Measurements from ENCODE around the gene MRO. TPM values are rescaled to one million over a fixed set of nuclear protein-coding genes. Genes with fewer than 3 reads are reported as not detected.

The MRO gene
- total and polyA plus RNA-seq, 2 of the 4 experiments (the other 2 are of a cell fraction), result not detected

DNA sequence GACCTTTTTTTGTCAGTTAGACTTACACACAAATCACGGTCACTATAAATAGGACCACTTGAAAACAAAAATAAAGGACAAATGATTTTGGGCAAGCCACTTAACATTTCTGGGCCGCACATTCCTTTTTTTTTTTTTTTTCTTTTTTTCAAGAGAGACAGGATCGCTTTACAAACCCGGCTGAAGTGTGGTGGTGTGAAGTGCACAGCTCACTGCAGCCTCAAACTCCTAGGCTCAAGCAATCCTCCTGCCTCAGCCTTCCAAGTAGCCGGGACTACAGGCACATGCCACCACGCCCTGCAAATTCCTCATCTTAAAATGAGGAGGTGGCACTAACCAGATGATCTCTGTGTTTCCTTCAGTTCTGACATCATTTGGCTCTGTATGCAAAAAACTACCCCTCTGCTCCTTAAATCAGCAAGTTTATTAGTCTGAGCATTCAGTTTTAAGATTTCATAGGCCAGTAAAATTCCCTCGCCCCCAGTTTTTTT lies 28.3 kb upstream of the MRO start:
- no peaks in the 10 kb centered on the region for H3K9me1 ChIP-seq (ENCODE audit: insufficient read depth, low read length)
- no peak overlapping the region for H4K8ac ChIP-seq (ENCODE audit: low read depth in 2 of 2, low read length in 2 of 2)
- H3K9ac ChIP-seq (ENCODE audit: low read depth, low read length), result no peak overlapping the region
- no TSS peak for BruUV-seq (replicated peaks)
- no peak overlapping the region for H3K4me3 ChIP-seq (ENCODE audit: insufficient read depth, low read depth, low read length)
- in situ Hi-C loops (cut with MboI; ENCODE audit: low sequenced_read_pairs), result no loop called here
- dilution Hi-C loops (cut with HindIII; ENCODE audit: low sequenced_read_pairs, unreplicated experiment), result no loop called here
- no peaks in the 10 kb centered on the region; the same call in 1 of the 2 replicates for H3K27me3 ChIP-seq (ENCODE audit: control insufficient read depth, insufficient read depth, low read length)
- H4K91ac ChIP-seq (ENCODE audit: insufficient read depth, low read depth, low read length), result no peak overlapping the region
- H3K23ac ChIP-seq (ENCODE audit: low read depth, low read length), result no peak overlapping the region
- H3K36me3 ChIP-seq (ENCODE audit: control insufficient read depth, insufficient read depth, low read length), result no peaks in the 10 kb centered on the region
- H4K5ac ChIP-seq (ENCODE audit: low read depth, low read length), result no peak overlapping the region
- no peaks in the 10 kb centered on the region for H4K20me1 ChIP-seq (ENCODE audit: insufficient read depth, low read length)
- no peak for ATAC-seq (ENCODE audit: low read depth)
- H2AK9ac ChIP-seq (replicated peaks; ENCODE audit: low read depth, low read length, poor library complexity), result no peak overlapping the region
- no peaks in the 10 kb centered on the region for H3K4me1 ChIP-seq (ENCODE audit: control insufficient read depth, insufficient read depth, low read length)
- H3K4ac ChIP-seq (ENCODE audit: low read depth, low read length), result no peak overlapping the region
- no peak overlapping the region for H2BK15ac ChIP-seq (ENCODE audit: low read depth, low read length)
- intact Hi-C loops (cut with micrococcal nuclease), result no loop called here
- no peak overlapping the region for H2BK20ac ChIP-seq (ENCODE audit: low read depth, low read length)
- no peak overlapping the region for H3K56ac ChIP-seq (ENCODE audit: extremely low read depth, insufficient read depth, low read length)
- H3K79me1 ChIP-seq (ENCODE audit: low read depth in 1 of 2, low read length in 2 of 2), result no peaks in the 10 kb centered on the region
- ChIA-PET POLR2A (ENCODE audit: unreplicated experiment) (no interaction called here), CTCF (no interaction called here)
- no peak overlapping the region for H3K14ac ChIP-seq (replicated peaks; ENCODE audit: low read depth, low read length)
- H3K9me3 ChIP-seq (ENCODE audit: control insufficient read depth, insufficient read depth, low read length), result no peaks in the 10 kb centered on the region
- H2BK120ac ChIP-seq (ENCODE audit: low read depth, low read length), result no peak overlapping the region
- no CpG with 5 or more reads among the region's 7 CpGs for WGBS, 2 experiments (ENCODE audit: extremely low coverage in 2 of 2, insufficient read length in 1 of 2)
- no peak overlapping the region for H2AK5ac ChIP-seq (ENCODE audit: low read depth, low read length)
- TF ChIP-seq FOS (IDR thresholded peaks at IDR 0.05; ENCODE audit: low read depth, low read length), result no peak
- TF ChIP-seq, protein P1, sequence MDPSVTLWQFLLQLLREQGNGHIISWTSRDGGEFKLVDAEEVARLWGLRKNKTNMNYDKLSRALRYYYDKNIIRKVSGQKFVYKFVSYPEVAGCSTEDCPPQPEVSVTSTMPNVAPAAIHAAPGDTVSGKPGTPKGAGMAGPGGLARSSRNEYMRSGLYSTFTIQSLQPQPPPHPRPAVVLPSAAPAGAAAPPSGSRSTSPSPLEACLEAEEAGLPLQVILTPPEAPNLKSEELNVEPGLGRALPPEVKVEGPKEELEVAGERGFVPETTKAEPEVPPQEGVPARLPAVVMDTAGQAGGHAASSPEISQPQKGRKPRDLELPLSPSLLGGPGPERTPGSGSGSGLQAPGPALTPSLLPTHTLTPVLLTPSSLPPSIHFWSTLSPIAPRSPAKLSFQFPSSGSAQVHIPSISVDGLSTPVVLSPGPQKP (IDR thresholded peaks at IDR 0.05; ENCODE audit: borderline replicate concordance, low read depth, low read length), result no peak
- TF ChIP-seq NFE2L2 (IDR thresholded peaks at IDR 0.05; ENCODE audit: low read depth, low read length), result no peak
- no peak for TF ChIP-seq POLR2A (IDR thresholded peaks at IDR 0.05; ENCODE audit: low read depth, low read length)
- TF ChIP-seq, protein P2, sequence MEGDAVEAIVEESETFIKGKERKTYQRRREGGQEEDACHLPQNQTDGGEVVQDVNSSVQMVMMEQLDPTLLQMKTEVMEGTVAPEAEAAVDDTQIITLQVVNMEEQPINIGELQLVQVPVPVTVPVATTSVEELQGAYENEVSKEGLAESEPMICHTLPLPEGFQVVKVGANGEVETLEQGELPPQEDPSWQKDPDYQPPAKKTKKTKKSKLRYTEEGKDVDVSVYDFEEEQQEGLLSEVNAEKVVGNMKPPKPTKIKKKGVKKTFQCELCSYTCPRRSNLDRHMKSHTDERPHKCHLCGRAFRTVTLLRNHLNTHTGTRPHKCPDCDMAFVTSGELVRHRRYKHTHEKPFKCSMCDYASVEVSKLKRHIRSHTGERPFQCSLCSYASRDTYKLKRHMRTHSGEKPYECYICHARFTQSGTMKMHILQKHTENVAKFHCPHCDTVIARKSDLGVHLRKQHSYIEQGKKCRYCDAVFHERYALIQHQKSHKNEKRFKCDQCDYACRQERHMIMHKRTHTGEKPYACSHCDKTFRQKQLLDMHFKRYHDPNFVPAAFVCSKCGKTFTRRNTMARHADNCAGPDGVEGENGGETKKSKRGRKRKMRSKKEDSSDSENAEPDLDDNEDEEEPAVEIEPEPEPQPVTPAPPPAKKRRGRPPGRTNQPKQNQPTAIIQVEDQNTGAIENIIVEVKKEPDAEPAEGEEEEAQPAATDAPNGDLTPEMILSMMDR (conservative IDR thresholded peaks at IDR 0.05; ENCODE audit: low read depth, low read length), result no peak
- TF ChIP-seq MXI1 (IDR thresholded peaks at IDR 0.05; ENCODE audit: borderline replicate concordance, low read depth, low read length), result no peak
- no peak for TF ChIP-seq CEBPB (IDR thresholded peaks at IDR 0.05; ENCODE audit: low read depth, low read length)
- no peak for TF ChIP-seq MAZ (IDR thresholded peaks at IDR 0.05; ENCODE audit: borderline replicate concordance, low read depth, low read length)
- TF ChIP-seq, protein P3, sequence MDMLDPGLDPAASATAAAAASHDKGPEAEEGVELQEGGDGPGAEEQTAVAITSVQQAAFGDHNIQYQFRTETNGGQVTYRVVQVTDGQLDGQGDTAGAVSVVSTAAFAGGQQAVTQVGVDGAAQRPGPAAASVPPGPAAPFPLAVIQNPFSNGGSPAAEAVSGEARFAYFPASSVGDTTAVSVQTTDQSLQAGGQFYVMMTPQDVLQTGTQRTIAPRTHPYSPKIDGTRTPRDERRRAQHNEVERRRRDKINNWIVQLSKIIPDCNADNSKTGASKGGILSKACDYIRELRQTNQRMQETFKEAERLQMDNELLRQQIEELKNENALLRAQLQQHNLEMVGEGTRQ (IDR thresholded peaks at IDR 0.05; ENCODE audit: low read depth, low read length), result no peak
- no peak for TF ChIP-seq RFX5 (IDR thresholded peaks at IDR 0.05; ENCODE audit: low read depth, low read length)
- no peak for TF ChIP-seq CHD1 (IDR thresholded peaks at IDR 0.05; ENCODE audit: low read depth, low read length)
- TF ChIP-seq SMC3 (IDR thresholded peaks at IDR 0.05; ENCODE audit: low read depth, low read length), result no peak
- TF ChIP-seq RCOR1 (IDR thresholded peaks at IDR 0.05; ENCODE audit: insufficient replicate concordance, low read length), result no peak
- no peak for TF ChIP-seq BHLHE40 (IDR thresholded peaks at IDR 0.05; ENCODE audit: low read depth, low read length)
- no peak overlapping the region for H3K4me2 ChIP-seq (ENCODE audit: low read depth, low read length)
- no peak overlapping the region for H3K18ac ChIP-seq (ENCODE audit: low read depth, low read length)
- H2BK5ac ChIP-seq (ENCODE audit: low read depth, low read length, poor library complexity, severe bottlenecking), result no peak overlapping the region
- no peak for DNase-seq
- no peak overlapping the region for H3K27ac ChIP-seq (ENCODE audit: insufficient read depth, low read length)
- no peak overlapping the region for H2AFZ ChIP-seq (replicated peaks; ENCODE audit: low read length, poor library complexity)
